ENCODE results near the gene HIF1A.

DNA sequence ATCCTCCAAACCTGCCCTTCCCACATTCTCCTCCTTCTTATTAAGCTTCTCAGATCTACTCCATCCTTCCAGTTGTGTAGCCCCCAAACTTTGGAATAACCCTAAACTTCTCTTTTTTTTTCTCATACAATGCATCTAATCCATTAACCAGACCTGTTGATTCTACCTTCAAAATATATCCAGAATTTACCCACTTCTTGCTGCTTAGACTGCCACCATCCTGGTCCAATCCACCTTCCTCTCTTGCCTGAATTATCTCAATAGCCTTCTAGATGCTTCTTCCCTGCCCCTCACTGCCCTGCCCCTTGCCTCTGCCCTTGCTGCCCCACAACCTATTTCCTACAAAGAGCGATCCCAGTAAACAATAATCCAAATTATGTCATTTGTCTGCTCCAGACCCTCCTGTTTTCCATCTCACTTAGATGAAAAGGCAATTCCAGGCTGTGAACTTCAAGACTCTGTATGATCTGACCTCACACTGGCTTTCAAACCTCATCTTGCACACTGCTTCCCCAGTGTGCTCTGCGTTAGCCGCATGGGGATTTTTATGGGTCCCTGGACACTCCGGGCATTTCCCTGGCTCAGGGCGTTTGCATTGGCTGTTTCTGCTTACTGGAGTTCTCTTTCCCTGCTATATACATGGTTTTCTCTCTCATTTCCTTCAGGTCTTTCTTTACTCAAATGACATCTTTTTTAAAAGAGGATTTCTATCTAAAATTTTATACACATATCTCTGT, 42.6 kb upstream of the HIF1A start:
- TF ChIP-seq JUND (IDR thresholded peaks at IDR 0.05) = no peak
- TF ChIP-seq CTCF (IDR thresholded peaks at IDR 0.05; ENCODE audit: low read depth, low read length, missing input control) = no peak
- no peak for TF ChIP-seq RAD21 (IDR thresholded peaks at IDR 0.05)
- TF ChIP-seq, protein P1, sequence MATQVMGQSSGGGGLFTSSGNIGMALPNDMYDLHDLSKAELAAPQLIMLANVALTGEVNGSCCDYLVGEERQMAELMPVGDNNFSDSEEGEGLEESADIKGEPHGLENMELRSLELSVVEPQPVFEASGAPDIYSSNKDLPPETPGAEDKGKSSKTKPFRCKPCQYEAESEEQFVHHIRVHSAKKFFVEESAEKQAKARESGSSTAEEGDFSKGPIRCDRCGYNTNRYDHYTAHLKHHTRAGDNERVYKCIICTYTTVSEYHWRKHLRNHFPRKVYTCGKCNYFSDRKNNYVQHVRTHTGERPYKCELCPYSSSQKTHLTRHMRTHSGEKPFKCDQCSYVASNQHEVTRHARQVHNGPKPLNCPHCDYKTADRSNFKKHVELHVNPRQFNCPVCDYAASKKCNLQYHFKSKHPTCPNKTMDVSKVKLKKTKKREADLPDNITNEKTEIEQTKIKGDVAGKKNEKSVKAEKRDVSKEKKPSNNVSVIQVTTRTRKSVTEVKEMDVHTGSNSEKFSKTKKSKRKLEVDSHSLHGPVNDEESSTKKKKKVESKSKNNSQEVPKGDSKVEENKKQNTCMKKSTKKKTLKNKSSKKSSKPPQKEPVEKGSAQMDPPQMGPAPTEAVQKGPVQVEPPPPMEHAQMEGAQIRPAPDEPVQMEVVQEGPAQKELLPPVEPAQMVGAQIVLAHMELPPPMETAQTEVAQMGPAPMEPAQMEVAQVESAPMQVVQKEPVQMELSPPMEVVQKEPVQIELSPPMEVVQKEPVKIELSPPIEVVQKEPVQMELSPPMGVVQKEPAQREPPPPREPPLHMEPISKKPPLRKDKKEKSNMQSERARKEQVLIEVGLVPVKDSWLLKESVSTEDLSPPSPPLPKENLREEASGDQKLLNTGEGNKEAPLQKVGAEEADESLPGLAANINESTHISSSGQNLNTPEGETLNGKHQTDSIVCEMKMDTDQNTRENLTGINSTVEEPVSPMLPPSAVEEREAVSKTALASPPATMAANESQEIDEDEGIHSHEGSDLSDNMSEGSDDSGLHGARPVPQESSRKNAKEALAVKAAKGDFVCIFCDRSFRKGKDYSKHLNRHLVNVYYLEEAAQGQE (IDR thresholded peaks at IDR 0.05) = no peak
- no peak for TF ChIP-seq TAF1 (conservative IDR thresholded peaks at IDR 0.05)
- TF ChIP-seq MAX (IDR thresholded peaks at IDR 0.05) = no peak
- TF ChIP-seq GABPA (IDR thresholded peaks at IDR 0.05 in 1 of 2, conservative IDR thresholded peaks at IDR 0.05 in 1 of 2) = no peak
- TF ChIP-seq ZBTB33 (IDR thresholded peaks at IDR 0.05) = no peak
- TF ChIP-seq FOXA1 (IDR thresholded peaks at IDR 0.05) = no peak

All from liver (tissue), 3 donors.